Mesenchymal stem cell (in vitro differentiated cells and primary cell): Measurements from ENCODE around the gene HECTD4.

ENCODE experiments used
- DNase-seq: peaks from one replicate; pipeline ENCODE4 v3.0.0-alpha.2; 2013
- H2AFZ ChIP-seq: one replicate; pipeline ENCODE4 v1.6.1; 2013; ENCODE audit warnings: low read depth, mild to moderate bottlenecking, control low read depth, inconsistent platforms, low read length, moderate library complexity
- H2AK5ac ChIP-seq: 2 replicates; pipeline ENCODE4 v1.6.1; 2013; ENCODE audit warnings: low read length, moderate library complexity, mild to moderate bottlenecking, inconsistent platforms; ENCODE audit not compliant: severe bottlenecking
- H2BK120ac ChIP-seq: one replicate; pipeline ENCODE4 v1.6.1; 2013; ENCODE audit warnings: low read depth, mild to moderate bottlenecking, inconsistent platforms, low read length, moderate library complexity
- H2BK12ac ChIP-seq, 2 experiments: one replicate each; pipeline ENCODE4 v1.6.1; 2013; ENCODE audit warnings: inconsistent platforms in 2 of 2, low read length in 2 of 2, mild to moderate bottlenecking in 2 of 2, moderate library complexity in 2 of 2, control low read depth in 1 of 2
- H2BK15ac ChIP-seq: one replicate; pipeline ENCODE4 v1.6.1; 2013; ENCODE audit warnings: mild to moderate bottlenecking, low read depth, inconsistent platforms; ENCODE audit not compliant: poor library complexity, severe bottlenecking
- H2BK5ac ChIP-seq: 2 replicates; pipeline ENCODE4 v1.6.1; 2013; ENCODE audit warnings: low read depth, mild to moderate bottlenecking, low read length, control low read depth, inconsistent platforms; ENCODE audit not compliant: poor library complexity, severe bottlenecking
- H3K14ac ChIP-seq, 2 experiments: one replicate each; pipeline ENCODE4 v1.6.1; 2013; ENCODE audit warnings: inconsistent platforms in 2 of 2, low read length in 2 of 2, control low read depth in 1 of 2, mild to moderate bottlenecking in 1 of 2, moderate library complexity in 1 of 2
- H3K18ac ChIP-seq, 2 experiments: one replicate each; pipeline ENCODE4 v1.6.1; 2013; ENCODE audit warnings: inconsistent platforms in 2 of 2, low read length in 2 of 2, control low read depth in 1 of 2, low read depth in 1 of 2, mild to moderate bottlenecking in 1 of 2
- H3K23ac ChIP-seq, 2 experiments: one replicate each; pipeline ENCODE4 v1.6.1; 2013; ENCODE audit warnings: inconsistent platforms in 2 of 2, low read length in 2 of 2, mild to moderate bottlenecking in 2 of 2, moderate library complexity in 2 of 2, control low read depth in 1 of 2
- H3K27ac ChIP-seq: 2 replicates; pipeline ENCODE4 v1.5.1; 2013; ENCODE audit warnings: mild to moderate bottlenecking, moderate library complexity, low read length, control low read depth, inconsistent platforms; ENCODE audit not compliant: poor library complexity, severe bottlenecking
- H3K27me3 ChIP-seq, 2 experiments: 2 replicates each; pipeline versions ENCODE4 v1.6.1 to v1.7.0; 2013; ENCODE audit warnings: low read length in 2 of 2, mild to moderate bottlenecking in 2 of 2, moderate library complexity in 2 of 2, control low read depth in 1 of 2, inconsistent platforms in 1 of 2; ENCODE audit not compliant: control insufficient read depth in 1 of 2, insufficient read depth in 1 of 2
- H3K36me3 ChIP-seq, 2 experiments: 2 replicates each; pipeline versions ENCODE4 v1.6.1 to v1.7.0; 2013; ENCODE audit warnings: low read length in 2 of 2, control low read depth in 1 of 2, inconsistent platforms in 1 of 2, low read depth in 1 of 2, mild to moderate bottlenecking in 1 of 2; ENCODE audit not compliant: insufficient read depth in 2 of 2, control insufficient read depth in 1 of 2
- H3K4ac ChIP-seq, 2 experiments: one replicate each; pipeline ENCODE4 v1.6.1; 2013; ENCODE audit warnings: inconsistent platforms in 2 of 2, low read length in 2 of 2, mild to moderate bottlenecking in 2 of 2, moderate library complexity in 2 of 2, control low read depth in 1 of 2, low read depth in 1 of 2
- H3K4me1 ChIP-seq: 2 replicates; pipeline ENCODE4 v1.6.1; 2013; ENCODE audit warnings: low read depth, low read length, control low read depth; ENCODE audit not compliant: control insufficient read depth, insufficient read depth
- H3K4me2 ChIP-seq: 2 replicates; pipeline ENCODE4 v1.6.1; 2013; ENCODE audit warnings: low read length, mild to moderate bottlenecking, inconsistent platforms; ENCODE audit not compliant: poor library complexity, severe bottlenecking
- H3K4me3 ChIP-seq, 2 experiments: 2 replicates each; pipeline versions ENCODE4 v1.5.1 to v1.7.0; 2013; ENCODE audit warnings: low read length in 2 of 2, mild to moderate bottlenecking in 2 of 2, control low read depth in 1 of 2, low read depth in 1 of 2; ENCODE audit not compliant: insufficient read depth in 1 of 2
- H3K79me1 ChIP-seq: replicated peaks from 2 replicates; pipeline ENCODE4 v1.6.1; 2013; ENCODE audit warnings: mild to moderate bottlenecking, control low read depth, low read length, inconsistent platforms; ENCODE audit not compliant: poor library complexity, severe bottlenecking
- H3K9ac ChIP-seq: 2 replicates; pipeline ENCODE4 v1.7.0; 2013; ENCODE audit warnings: mild to moderate bottlenecking, low read length, moderate library complexity
- H3K9me3 ChIP-seq: 2 replicates; pipeline ENCODE4 v1.7.0; 2013; ENCODE audit warnings: mild to moderate bottlenecking, low read length; ENCODE audit not compliant: control insufficient read depth
- H4K8ac ChIP-seq: one replicate; pipeline ENCODE4 v1.6.1; 2013; ENCODE audit warnings: inconsistent platforms, mild to moderate bottlenecking, low read length, moderate library complexity
- H4K91ac ChIP-seq: one replicate; pipeline ENCODE4 v1.6.1; 2013; ENCODE audit warnings: mild to moderate bottlenecking, low read length, inconsistent platforms
- WGBS: methylation state at CpG from one replicate; pipeline ENCODE4 v1.1.7; 2013; ENCODE audit warnings: mixed read lengths; 5-methylcytosine and 5-hydroxymethylcytosine counted together

HECTD4 gene

DNA sequence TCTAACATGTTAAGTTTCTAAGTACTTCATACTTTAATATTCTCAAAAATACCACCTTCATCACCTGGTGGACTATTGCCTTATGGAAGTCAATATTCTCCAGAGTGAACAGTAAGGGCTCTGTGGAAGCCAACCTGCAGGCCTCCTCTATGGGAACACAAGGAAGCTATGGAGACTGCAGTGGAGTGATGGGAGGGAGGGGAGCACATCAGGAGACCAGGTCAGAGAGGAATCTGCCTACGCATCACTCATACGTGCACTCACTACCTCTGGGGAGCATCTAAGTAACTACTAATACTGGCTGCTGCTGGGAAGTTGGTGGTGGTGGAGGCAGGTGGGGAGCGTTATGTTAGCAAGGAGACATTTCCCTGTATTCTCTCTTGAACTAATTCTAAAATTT is 19.9 kb downstream of the HECTD4 start:
- no peak for DNase-seq
- no peak overlapping the region for H3K23ac ChIP-seq
- no peaks in the 10 kb centered on the region for H3K27me3 ChIP-seq
- no peak overlapping the region for H2BK12ac ChIP-seq
- no peak overlapping the region for H2BK15ac ChIP-seq
- no peak overlapping the region for H2BK120ac ChIP-seq
- no peak overlapping the region for H3K18ac ChIP-seq
- H3K4me1 ChIP-seq = peaks cover 2% of the 10 kb centered on the region
- H4K91ac ChIP-seq = no peak overlapping the region
- 95% methylated on average over 2 of the region's 3 CpGs for WGBS
- no peak overlapping the region for H3K4me2 ChIP-seq
- no peak overlapping the region for H3K4ac ChIP-seq
- no peak overlapping the region for H4K8ac ChIP-seq
- H3K9me3 ChIP-seq = no peaks in the 10 kb centered on the region
- H2BK5ac ChIP-seq = no peak overlapping the region
- no peak overlapping the region for H3K27ac ChIP-seq
- H3K14ac ChIP-seq = no peak overlapping the region
- H3K9ac ChIP-seq = no peak overlapping the region
- no peak overlapping the region for H2AFZ ChIP-seq
- no peak overlapping the region for H2AK5ac ChIP-seq
- no peaks in the 10 kb centered on the region for H3K36me3 ChIP-seq
- peaks cover 26% of the 10 kb centered on the region for H3K79me1 ChIP-seq
- H3K4me3 ChIP-seq = no peak overlapping the region

DNA sequence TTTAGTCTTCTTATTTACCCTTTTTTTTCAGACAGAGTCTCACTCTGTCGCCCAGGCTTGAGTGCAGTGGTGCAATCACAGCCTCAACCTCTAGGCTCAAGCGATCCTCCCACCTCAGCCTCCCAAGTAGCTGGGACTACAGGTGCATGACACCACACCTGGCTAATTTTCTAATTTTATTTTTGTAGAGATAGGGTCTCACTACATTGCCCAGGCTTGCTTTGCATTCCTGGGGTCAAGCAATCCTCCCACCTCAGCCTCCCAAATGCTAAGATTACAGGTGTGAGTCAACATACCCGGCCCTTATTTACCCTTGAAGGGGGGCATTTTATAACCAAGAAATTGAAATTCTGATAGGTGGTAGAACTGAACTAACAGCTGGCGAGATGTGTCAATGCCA is 21.0 kb downstream of the HECTD4 start:
- no peak overlapping the region for H3K14ac ChIP-seq
- H3K9me3 ChIP-seq = no peaks in the 10 kb centered on the region
- no peak overlapping the region for H3K4me3 ChIP-seq
- H3K79me1 ChIP-seq = peaks cover 26% of the 10 kb centered on the region
- no peak overlapping the region for H2BK120ac ChIP-seq
- H3K4me2 ChIP-seq = no peak overlapping the region
- no peak for DNase-seq
- H3K27me3 ChIP-seq = no peaks in the 10 kb centered on the region
- no peak overlapping the region for H2AFZ ChIP-seq
- H2BK15ac ChIP-seq = no peak overlapping the region
- H4K8ac ChIP-seq = no peak overlapping the region
- H3K23ac ChIP-seq = no peak overlapping the region
- no peak overlapping the region for H3K9ac ChIP-seq
- no peak overlapping the region for H4K91ac ChIP-seq
- H2BK5ac ChIP-seq = no peak overlapping the region
- no peak overlapping the region for H2AK5ac ChIP-seq
- H2BK12ac ChIP-seq = no peak overlapping the region
- no peak overlapping the region for H3K4ac ChIP-seq
- no peaks in the 10 kb centered on the region for H3K36me3 ChIP-seq
- 93% methylated on average over 3 of the region's 4 CpGs for WGBS
- peaks cover 2% of the 10 kb centered on the region for H3K4me1 ChIP-seq
- H3K18ac ChIP-seq = no peak overlapping the region
- H3K27ac ChIP-seq = no peak overlapping the region

DNA sequence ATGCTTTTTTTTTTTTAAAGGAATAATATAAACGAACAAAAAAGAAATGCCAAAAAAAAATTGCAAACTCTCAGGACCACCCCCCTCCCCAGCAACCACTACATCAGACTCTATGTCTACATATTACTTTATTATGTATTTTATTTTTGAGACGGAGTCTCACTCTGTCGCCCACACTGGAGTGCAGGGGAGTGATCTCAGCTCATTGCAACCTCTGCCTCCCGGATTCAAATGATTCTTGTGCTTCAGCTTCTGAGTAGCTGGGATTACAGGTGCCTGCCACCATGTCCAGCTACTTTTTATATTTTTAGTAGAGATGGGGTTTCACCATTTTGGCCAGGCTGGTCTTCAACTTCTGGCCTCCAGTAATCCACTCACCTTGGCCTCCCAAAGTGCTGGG is 22.9 kb downstream of the HECTD4 start:
- H2BK5ac ChIP-seq = no peak overlapping the region
- H2BK12ac ChIP-seq = no peak overlapping the region
- no peak overlapping the region for H3K4me2 ChIP-seq
- no peaks in the 10 kb centered on the region for H3K36me3 ChIP-seq
- H2AFZ ChIP-seq = no peak overlapping the region
- H3K23ac ChIP-seq = no peak overlapping the region
- no peak overlapping the region for H3K9ac ChIP-seq
- H3K18ac ChIP-seq = no peak overlapping the region
- no peak for DNase-seq
- H2AK5ac ChIP-seq = no peak overlapping the region
- no peaks in the 10 kb centered on the region for H3K27me3 ChIP-seq
- H3K27ac ChIP-seq = no peak overlapping the region
- H3K79me1 ChIP-seq = peaks cover 23% of the 10 kb centered on the region
- no peak overlapping the region for H4K91ac ChIP-seq
- H3K4me3 ChIP-seq = no peak overlapping the region
- H4K8ac ChIP-seq = no peak overlapping the region
- no peak overlapping the region for H2BK120ac ChIP-seq
- H3K9me3 ChIP-seq = no peaks in the 10 kb centered on the region
- no peak overlapping the region for H2BK15ac ChIP-seq
- no peak overlapping the region for H3K14ac ChIP-seq
- no peak overlapping the region for H3K4ac ChIP-seq
- H3K4me1 ChIP-seq = peaks cover under 1% of the 10 kb centered on the region
- WGBS = 100% methylated on average over 3 of the region's 4 CpGs

DNA sequence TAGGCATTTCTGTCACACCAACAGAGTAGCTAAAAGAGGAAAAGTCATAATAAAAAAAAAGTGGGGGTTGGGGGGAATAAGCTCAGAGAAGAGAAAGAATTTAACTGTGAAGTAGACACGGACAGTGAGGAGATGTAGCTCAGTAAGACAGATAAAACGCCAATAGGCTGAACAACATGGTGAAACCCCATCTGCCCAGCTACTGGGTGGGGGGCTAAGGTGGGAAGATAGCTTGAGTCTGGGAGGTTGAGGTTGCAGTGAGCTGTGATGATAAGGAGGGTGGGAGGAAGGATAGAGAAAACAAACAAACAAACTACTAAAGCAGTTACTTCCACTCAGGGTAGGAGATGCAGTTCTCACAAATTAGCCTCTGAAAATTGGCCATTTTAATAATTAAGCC is 25.0 kb downstream of the HECTD4 start:
- H3K36me3 ChIP-seq = no peaks in the 10 kb centered on the region
- H3K14ac ChIP-seq = peak overlapping the region in 1 of 2 experiments; percentile 18
- H3K27me3 ChIP-seq = no peaks in the 10 kb centered on the region
- WGBS = 57% methylated on average over 2 of the region's 2 CpGs
- no peak overlapping the region for H3K27ac ChIP-seq
- H3K9ac ChIP-seq = no peak overlapping the region
- no peak overlapping the region for H3K4me2 ChIP-seq
- no peak overlapping the region for H3K4me3 ChIP-seq
- peaks cover 21% of the 10 kb centered on the region for H3K79me1 ChIP-seq
- H4K8ac ChIP-seq = no peak overlapping the region
- no peak overlapping the region for H3K4ac ChIP-seq
- H2BK5ac ChIP-seq = no peak overlapping the region
- no peak overlapping the region for H4K91ac ChIP-seq
- H3K9me3 ChIP-seq = no peaks in the 10 kb centered on the region
- H3K23ac ChIP-seq = no peak overlapping the region
- no peak for DNase-seq
- H3K4me1 ChIP-seq = no peaks in the 10 kb centered on the region
- no peak overlapping the region for H2AK5ac ChIP-seq
- no peak overlapping the region for H3K18ac ChIP-seq
- no peak overlapping the region for H2BK12ac ChIP-seq
- H2AFZ ChIP-seq = no peak overlapping the region
- H2BK15ac ChIP-seq = no peak overlapping the region
- H2BK120ac ChIP-seq = no peak overlapping the region
